Mesendoderm (in vitro differentiated cells): ENCODE measurements around the gene SERHL2.

Experiments used
- DNase-seq: peaks from one replicate; pipeline ENCODE4 v3.0.0; 2013
- H2AK5ac ChIP-seq: 2 replicates; pipeline ENCODE4 v1.6.1; 2013; ENCODE audit warnings: low read length, inconsistent platforms
- H2BK120ac ChIP-seq: 2 replicates; pipeline ENCODE4 v1.6.1; 2013; ENCODE audit warnings: low read depth, mild to moderate bottlenecking, low read length, moderate library complexity, mixed read lengths
- H2BK15ac ChIP-seq: replicated peaks from 2 replicates; pipeline ENCODE4 v1.6.1; 2013; ENCODE audit warnings: low read depth, mild to moderate bottlenecking, moderate library complexity
- H2BK5ac ChIP-seq: 2 replicates; pipeline ENCODE4 v1.6.1; 2013; ENCODE audit warnings: low read length, inconsistent platforms
- H3K18ac ChIP-seq: 2 replicates; pipeline ENCODE4 v1.6.1; 2013; ENCODE audit warnings: mild to moderate bottlenecking, low read length, mixed read lengths
- H3K23ac ChIP-seq: one replicate; pipeline ENCODE4 v1.6.1; 2013; ENCODE audit warnings: low read length
- H3K27ac ChIP-seq: 2 replicates; pipeline ENCODE4 v1.5.1; 2013; ENCODE audit warnings: low read depth, mild to moderate bottlenecking, inconsistent platforms, low read length, moderate library complexity
- H3K27me3 ChIP-seq: 2 replicates; pipeline ENCODE4 v1.6.1; 2013; ENCODE audit warnings: low read length, control low read depth, mild to moderate bottlenecking, inconsistent platforms; ENCODE audit not compliant: insufficient read depth, poor library complexity
- H3K36me3 ChIP-seq: 2 replicates; pipeline ENCODE4 v1.6.1; 2013; ENCODE audit warnings: low read length, inconsistent platforms; ENCODE audit not compliant: control insufficient read depth, insufficient read depth
- H3K4ac ChIP-seq: one replicate; pipeline ENCODE4 v1.6.1; 2013; ENCODE audit warnings: low read depth, mild to moderate bottlenecking, low read length, moderate library complexity
- H3K4me1 ChIP-seq: 2 replicates; pipeline ENCODE4 v1.6.1; 2013; ENCODE audit warnings: low read depth, low read length, inconsistent platforms; ENCODE audit not compliant: control insufficient read depth
- H3K4me2 ChIP-seq: 2 replicates; pipeline ENCODE4 v1.6.1; 2013; ENCODE audit warnings: low read length
- H3K4me3 ChIP-seq: 2 replicates; pipeline ENCODE4 v1.5.1; 2013; ENCODE audit warnings: mild to moderate bottlenecking, low read length
- H3K56ac ChIP-seq: one replicate; pipeline ENCODE4 v1.6.1; 2013; ENCODE audit warnings: low read length
- H3K79me1 ChIP-seq: 2 replicates; pipeline ENCODE4 v1.6.1; 2013; ENCODE audit warnings: low read length, inconsistent platforms
- H3K79me2 ChIP-seq: 2 replicates; pipeline ENCODE4 v1.6.1; 2013; ENCODE audit warnings: mild to moderate bottlenecking, low read length; ENCODE audit not compliant: control insufficient read depth, insufficient read depth
- H3K9ac ChIP-seq: 2 replicates; pipeline ENCODE4 v1.6.1; 2013; ENCODE audit warnings: low read length, inconsistent platforms
- H4K5ac ChIP-seq: one replicate; pipeline ENCODE4 v1.6.1; 2013; ENCODE audit warnings: low read length
- H4K8ac ChIP-seq: one replicate; pipeline ENCODE4 v1.6.1; 2013; ENCODE audit warnings: low read depth, mild to moderate bottlenecking, control low read depth, low read length, moderate library complexity
- whole genome bisulfite sequencing: extraction: QIAGEN DNeasy Blood & Tissue Kit; methylation state at CpG from one replicate; pipeline ENCODE4 v1.1.7; 2013; ENCODE audit warnings: low lambda C conversion rate, missing lambda C conversion rate; ENCODE audit not compliant: insufficient coverage; ENCODE audit errors: extremely low coverage; 5-methylcytosine and 5-hydroxymethylcytosine counted together

SERHL2 gene

GRCh38 chr22:42595434-42595833 is 41.7 kb downstream of the SERHL2 start:
- Histone ChIP-seq H3K27ac (no peak overlapping the region), H3K9ac (no peak overlapping the region), H3K27me3 (no peaks in the 10 kb centered on the region), H3K4me1 (no peaks in the 10 kb centered on the region), H2AK5ac (no peak overlapping the region), H3K4me2 (no peak overlapping the region), H2BK120ac (no peak overlapping the region), H3K4ac (no peak overlapping the region), H4K8ac (no peak overlapping the region), H3K18ac (no peak overlapping the region), H3K36me3 (peaks cover 35% of the 10 kb centered on the region), H3K79me1 (peaks cover 10% of the 10 kb centered on the region), H3K56ac (no peak overlapping the region), H3K4me3 (no peak overlapping the region), H2BK15ac (no peak overlapping the region), H4K5ac (no peak overlapping the region), H3K23ac (no peak overlapping the region), H3K79me2 (no peaks in the 10 kb centered on the region), H2BK5ac (no peak overlapping the region)
- no CpG with 5 or more reads among the region's 3 CpGs for WGBS
- no peak for DNase-seq

- Histone ChIP-seq H3K36me3 (peaks cover 34% of the 10 kb centered on the region), H3K4me2 (no peak overlapping the region), H2BK15ac (no peak overlapping the region), H2BK120ac (no peak overlapping the region), H3K27ac (no peak overlapping the region), H3K23ac (no peak overlapping the region), H2BK5ac (no peak overlapping the region), H2AK5ac (no peak overlapping the region), H3K18ac (no peak overlapping the region), H3K27me3 (no peaks in the 10 kb centered on the region), H4K8ac (no peak overlapping the region), H3K79me2 (no peaks in the 10 kb centered on the region), H3K4me3 (no peak overlapping the region), H3K79me1 (peaks cover 10% of the 10 kb centered on the region), H4K5ac (no peak overlapping the region), H3K4me1 (no peaks in the 10 kb centered on the region), H3K56ac (no peak overlapping the region), H3K9ac (no peak overlapping the region), H3K4ac (no peak overlapping the region)
- WGBS: no CpG with 5 or more reads among the region's 5 CpGs
- no peak for DNase-seq
Observed at GRCh38 chr22:42596336-42596735, 42.6 kb downstream of the SERHL2 start.

GRCh38 chr22:42596863-42597530 is 43.2 kb downstream of the SERHL2 start:
- peaks cover 33% of the 10 kb centered on the region for H3K36me3 ChIP-seq
- H4K8ac ChIP-seq: no peak overlapping the region
- no peak overlapping the region for H3K4me2 ChIP-seq
- H3K23ac ChIP-seq: no peak overlapping the region
- no peak overlapping the region for H2BK15ac ChIP-seq
- H3K27me3 ChIP-seq: no peaks in the 10 kb centered on the region
- peaks cover 10% of the 10 kb centered on the region for H3K79me1 ChIP-seq
- no peak overlapping the region for H4K5ac ChIP-seq
- WGBS: no CpG with 5 or more reads among the region's 11 CpGs
- H3K79me2 ChIP-seq: no peaks in the 10 kb centered on the region
- no peak for DNase-seq
- H3K9ac ChIP-seq: no peak overlapping the region
- no peak overlapping the region for H3K27ac ChIP-seq
- no peak overlapping the region for H2BK120ac ChIP-seq
- no peak overlapping the region for H2AK5ac ChIP-seq
- no peak overlapping the region for H2BK5ac ChIP-seq
- no peak overlapping the region for H3K4ac ChIP-seq
- no peak overlapping the region for H3K18ac ChIP-seq
- no peaks in the 10 kb centered on the region for H3K4me1 ChIP-seq
- H3K4me3 ChIP-seq: no peak overlapping the region
- H3K56ac ChIP-seq: no peak overlapping the region

GRCh38 chr22:42601879-42602465 is 48.2 kb downstream of the SERHL2 start:
- Histone ChIP-seq H3K4me1 (no peaks in the 10 kb centered on the region), H4K8ac (no peak overlapping the region), H3K36me3 (peaks cover 16% of the 10 kb centered on the region), H3K27ac (no peak overlapping the region), H3K4ac (no peak overlapping the region), H3K23ac (no peak overlapping the region), H2AK5ac (no peak overlapping the region), H3K56ac (no peak overlapping the region), H2BK120ac (no peak overlapping the region), H3K27me3 (no peaks in the 10 kb centered on the region), H3K4me2 (no peak overlapping the region), H3K79me2 (peaks cover 31% of the 10 kb centered on the region), H3K18ac (no peak overlapping the region), H3K79me1 (peaks cover 21% of the 10 kb centered on the region), H3K4me3 (no peak overlapping the region), H3K9ac (no peak overlapping the region), H2BK15ac (no peak overlapping the region), H2BK5ac (no peak overlapping the region), H4K5ac (no peak overlapping the region)
- WGBS: no CpG with 5 or more reads among the region's 6 CpGs
- no peak for DNase-seq

- no peak overlapping the region for H3K4me2 ChIP-seq
- H3K4ac ChIP-seq: no peak overlapping the region
- no peak overlapping the region for H2AK5ac ChIP-seq
- no peak overlapping the region for H2BK5ac ChIP-seq
- no peak overlapping the region for H3K23ac ChIP-seq
- H3K9ac ChIP-seq: no peak overlapping the region
- H3K79me2 ChIP-seq: peaks cover 31% of the 10 kb centered on the region
- no peak overlapping the region for H2BK15ac ChIP-seq
- H3K4me3 ChIP-seq: no peak overlapping the region
- H4K5ac ChIP-seq: no peak overlapping the region
- no peak overlapping the region for H3K56ac ChIP-seq
- H2BK120ac ChIP-seq: no peak overlapping the region
- no peaks in the 10 kb centered on the region for H3K27me3 ChIP-seq
- no CpG with 5 or more reads among the region's 2 CpGs for WGBS
- DNase-seq: no peak
- H4K8ac ChIP-seq: no peak overlapping the region
- H3K27ac ChIP-seq: no peak overlapping the region
- peaks cover 17% of the 10 kb centered on the region for H3K79me1 ChIP-seq
- H3K4me1 ChIP-seq: no peaks in the 10 kb centered on the region
- peaks cover 14% of the 10 kb centered on the region for H3K36me3 ChIP-seq
- H3K18ac ChIP-seq: no peak overlapping the region
Observed at GRCh38 chr22:42602470-42602869, 48.7 kb downstream of the SERHL2 start.

- H3K36me3 ChIP-seq: peaks cover 14% of the 10 kb centered on the region
- H3K4me3 ChIP-seq: no peak overlapping the region
- H2BK120ac ChIP-seq: no peak overlapping the region
- H3K9ac ChIP-seq: no peak overlapping the region
- H3K56ac ChIP-seq: no peak overlapping the region
- H3K18ac ChIP-seq: no peak overlapping the region
- H3K4me2 ChIP-seq: no peak overlapping the region
- H2BK5ac ChIP-seq: no peak overlapping the region
- no peak for DNase-seq
- H2BK15ac ChIP-seq: no peak overlapping the region
- H3K79me1 ChIP-seq: peaks cover 17% of the 10 kb centered on the region
- no peak overlapping the region for H2AK5ac ChIP-seq
- H3K4me1 ChIP-seq: no peaks in the 10 kb centered on the region
- H4K5ac ChIP-seq: no peak overlapping the region
- no peak overlapping the region for H3K4ac ChIP-seq
- H4K8ac ChIP-seq: no peak overlapping the region
- no CpG with 5 or more reads among the region's 2 CpGs for WGBS
- H3K79me2 ChIP-seq: peaks cover 34% of the 10 kb centered on the region
- no peaks in the 10 kb centered on the region for H3K27me3 ChIP-seq
- H3K27ac ChIP-seq: no peak overlapping the region
- H3K23ac ChIP-seq: no peak overlapping the region
Observed at GRCh38 chr22:42603427-42603826, 49.7 kb downstream of the SERHL2 start.
